DND-41 (cell line): ENCODE measurements around the gene FAM50B.

Experiments
- CTCF ChIP-seq: IDR thresholded peaks from 2 replicates; pipeline ENCODE4 v1.5.1; 2012; ENCODE audit warnings: borderline replicate concordance, low read length, moderate library complexity, mild to moderate bottlenecking; ENCODE audit not compliant: poor library complexity, severe bottlenecking; ENCODE audit errors: extremely low read depth
- EZH2 ChIP-seq: IDR thresholded peaks from 3 replicates; pipeline ENCODE4 v1.6.1; 2012; ENCODE audit warnings: borderline replicate concordance, low read depth, mild to moderate bottlenecking, moderate library complexity, low read length, inconsistent platforms; ENCODE audit not compliant: severe bottlenecking

GRCh38 chr6:3799719-3800118 is 49.5 kb upstream of the FAM50B start:
- no peak for TF ChIP-seq CTCF
- no peak for TF ChIP-seq EZH2
